ENCODE data around the gene CD27.

GRCh38 chr12:6460751-6461371 is 16.1 kb downstream of the CD27 start:
- TF ChIP-seq CTCF (IDR thresholded peaks at IDR 0.05) = no peak
- no peak for TF ChIP-seq POLR2A (IDR thresholded peaks at IDR 0.05)

Measured in lower leg skin (tissue), 3 donors.